Measurements from ENCODE around the gene ELL. TPM values are rescaled to one million over a fixed set of nuclear protein-coding genes. Genes with fewer than 3 reads are reported as not detected.

Gene ELL
- total RNA-seq, 1 experiment from 2014 or later = 17.3 TPM

- TF ChIP-seq AFF4 (CRISPR knock-in tag; IDR thresholded peaks at IDR 0.05; ENCODE audit: borderline replicate concordance) (no peak), ZNF317 (CRISPR knock-in tag; IDR thresholded peaks at IDR 0.05; ENCODE audit: borderline replicate concordance, low read depth) (no peak), NR2C2 (CRISPR knock-in tag; IDR thresholded peaks at IDR 0.05) (no peak), EMX1 (CRISPR knock-in tag; IDR thresholded peaks at IDR 0.05) (no peak), MLX (CRISPR knock-in tag; IDR thresholded peaks at IDR 0.05) (no peak), ZNF138 (CRISPR knock-in tag; conservative IDR thresholded peaks at IDR 0.05) (no peak), ZNF416 (CRISPR knock-in tag; IDR thresholded peaks at IDR 0.05) (no peak), JAZF1 (CRISPR knock-in tag; IDR thresholded peaks at IDR 0.05) (no peak), FOXJ3 (CRISPR knock-in tag; IDR thresholded peaks at IDR 0.05; ENCODE audit: borderline replicate concordance) (no peak), TP53 (CRISPR knock-in tag; IDR thresholded peaks at IDR 0.05) (no peak), JUN (CRISPR knock-in tag; IDR thresholded peaks at IDR 0.05) (no peak), ZNF396 (CRISPR knock-in tag; IDR thresholded peaks at IDR 0.05; ENCODE audit: borderline replicate concordance) (no peak)
- TF ChIP-seq, protein P1, sequence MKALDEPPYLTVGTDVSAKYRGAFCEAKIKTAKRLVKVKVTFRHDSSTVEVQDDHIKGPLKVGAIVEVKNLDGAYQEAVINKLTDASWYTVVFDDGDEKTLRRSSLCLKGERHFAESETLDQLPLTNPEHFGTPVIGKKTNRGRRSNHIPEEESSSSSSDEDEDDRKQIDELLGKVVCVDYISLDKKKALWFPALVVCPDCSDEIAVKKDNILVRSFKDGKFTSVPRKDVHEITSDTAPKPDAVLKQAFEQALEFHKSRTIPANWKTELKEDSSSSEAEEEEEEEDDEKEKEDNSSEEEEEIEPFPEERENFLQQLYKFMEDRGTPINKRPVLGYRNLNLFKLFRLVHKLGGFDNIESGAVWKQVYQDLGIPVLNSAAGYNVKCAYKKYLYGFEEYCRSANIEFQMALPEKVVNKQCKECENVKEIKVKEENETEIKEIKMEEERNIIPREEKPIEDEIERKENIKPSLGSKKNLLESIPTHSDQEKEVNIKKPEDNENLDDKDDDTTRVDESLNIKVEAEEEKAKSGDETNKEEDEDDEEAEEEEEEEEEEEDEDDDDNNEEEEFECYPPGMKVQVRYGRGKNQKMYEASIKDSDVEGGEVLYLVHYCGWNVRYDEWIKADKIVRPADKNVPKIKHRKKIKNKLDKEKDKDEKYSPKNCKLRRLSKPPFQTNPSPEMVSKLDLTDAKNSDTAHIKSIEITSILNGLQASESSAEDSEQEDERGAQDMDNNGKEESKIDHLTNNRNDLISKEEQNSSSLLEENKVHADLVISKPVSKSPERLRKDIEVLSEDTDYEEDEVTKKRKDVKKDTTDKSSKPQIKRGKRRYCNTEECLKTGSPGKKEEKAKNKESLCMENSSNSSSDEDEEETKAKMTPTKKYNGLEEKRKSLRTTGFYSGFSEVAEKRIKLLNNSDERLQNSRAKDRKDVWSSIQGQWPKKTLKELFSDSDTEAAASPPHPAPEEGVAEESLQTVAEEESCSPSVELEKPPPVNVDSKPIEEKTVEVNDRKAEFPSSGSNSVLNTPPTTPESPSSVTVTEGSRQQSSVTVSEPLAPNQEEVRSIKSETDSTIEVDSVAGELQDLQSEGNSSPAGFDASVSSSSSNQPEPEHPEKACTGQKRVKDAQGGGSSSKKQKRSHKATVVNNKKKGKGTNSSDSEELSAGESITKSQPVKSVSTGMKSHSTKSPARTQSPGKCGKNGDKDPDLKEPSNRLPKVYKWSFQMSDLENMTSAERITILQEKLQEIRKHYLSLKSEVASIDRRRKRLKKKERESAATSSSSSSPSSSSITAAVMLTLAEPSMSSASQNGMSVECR (CRISPR knock-in tag; IDR thresholded peaks at IDR 0.05; ENCODE audit: borderline replicate concordance) = no peak
- TF ChIP-seq, protein P2, sequence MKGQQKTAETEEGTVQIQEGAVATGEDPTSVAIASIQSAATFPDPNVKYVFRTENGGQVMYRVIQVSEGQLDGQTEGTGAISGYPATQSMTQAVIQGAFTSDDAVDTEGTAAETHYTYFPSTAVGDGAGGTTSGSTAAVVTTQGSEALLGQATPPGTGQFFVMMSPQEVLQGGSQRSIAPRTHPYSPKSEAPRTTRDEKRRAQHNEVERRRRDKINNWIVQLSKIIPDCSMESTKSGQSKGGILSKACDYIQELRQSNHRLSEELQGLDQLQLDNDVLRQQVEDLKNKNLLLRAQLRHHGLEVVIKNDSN (CRISPR knock-in tag; IDR thresholded peaks at IDR 0.05) = peak; percentile 72; the same call in 1 of the 2 replicates
- TF ChIP-seq, protein P3, sequence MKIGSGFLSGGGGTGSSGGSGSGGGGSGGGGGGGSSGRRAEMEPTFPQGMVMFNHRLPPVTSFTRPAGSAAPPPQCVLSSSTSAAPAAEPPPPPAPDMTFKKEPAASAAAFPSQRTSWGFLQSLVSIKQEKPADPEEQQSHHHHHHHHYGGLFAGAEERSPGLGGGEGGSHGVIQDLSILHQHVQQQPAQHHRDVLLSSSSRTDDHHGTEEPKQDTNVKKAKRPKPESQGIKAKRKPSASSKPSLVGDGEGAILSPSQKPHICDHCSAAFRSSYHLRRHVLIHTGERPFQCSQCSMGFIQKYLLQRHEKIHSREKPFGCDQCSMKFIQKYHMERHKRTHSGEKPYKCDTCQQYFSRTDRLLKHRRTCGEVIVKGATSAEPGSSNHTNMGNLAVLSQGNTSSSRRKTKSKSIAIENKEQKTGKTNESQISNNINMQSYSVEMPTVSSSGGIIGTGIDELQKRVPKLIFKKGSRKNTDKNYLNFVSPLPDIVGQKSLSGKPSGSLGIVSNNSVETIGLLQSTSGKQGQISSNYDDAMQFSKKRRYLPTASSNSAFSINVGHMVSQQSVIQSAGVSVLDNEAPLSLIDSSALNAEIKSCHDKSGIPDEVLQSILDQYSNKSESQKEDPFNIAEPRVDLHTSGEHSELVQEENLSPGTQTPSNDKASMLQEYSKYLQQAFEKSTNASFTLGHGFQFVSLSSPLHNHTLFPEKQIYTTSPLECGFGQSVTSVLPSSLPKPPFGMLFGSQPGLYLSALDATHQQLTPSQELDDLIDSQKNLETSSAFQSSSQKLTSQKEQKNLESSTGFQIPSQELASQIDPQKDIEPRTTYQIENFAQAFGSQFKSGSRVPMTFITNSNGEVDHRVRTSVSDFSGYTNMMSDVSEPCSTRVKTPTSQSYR (CRISPR knock-in tag; IDR thresholded peaks at IDR 0.05) = no peak
- TF ChIP-seq, protein P4, sequence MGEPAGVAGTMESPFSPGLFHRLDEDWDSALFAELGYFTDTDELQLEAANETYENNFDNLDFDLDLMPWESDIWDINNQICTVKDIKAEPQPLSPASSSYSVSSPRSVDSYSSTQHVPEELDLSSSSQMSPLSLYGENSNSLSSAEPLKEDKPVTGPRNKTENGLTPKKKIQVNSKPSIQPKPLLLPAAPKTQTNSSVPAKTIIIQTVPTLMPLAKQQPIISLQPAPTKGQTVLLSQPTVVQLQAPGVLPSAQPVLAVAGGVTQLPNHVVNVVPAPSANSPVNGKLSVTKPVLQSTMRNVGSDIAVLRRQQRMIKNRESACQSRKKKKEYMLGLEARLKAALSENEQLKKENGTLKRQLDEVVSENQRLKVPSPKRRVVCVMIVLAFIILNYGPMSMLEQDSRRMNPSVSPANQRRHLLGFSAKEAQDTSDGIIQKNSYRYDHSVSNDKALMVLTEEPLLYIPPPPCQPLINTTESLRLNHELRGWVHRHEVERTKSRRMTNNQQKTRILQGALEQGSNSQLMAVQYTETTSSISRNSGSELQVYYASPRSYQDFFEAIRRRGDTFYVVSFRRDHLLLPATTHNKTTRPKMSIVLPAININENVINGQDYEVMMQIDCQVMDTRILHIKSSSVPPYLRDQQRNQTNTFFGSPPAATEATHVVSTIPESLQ (CRISPR knock-in tag; IDR thresholded peaks at IDR 0.05) = no peak
Measured at GRCh38 chr19:18522124-18522861, 423 bp upstream of the ELL start (continued).
